DMS153 treated with DMSO at 0.1 percent for 48 hours (cell line): Measurements from ENCODE around the gene CALML4.
"Not testable (repeated sequence)": the region's sequence is repeated elsewhere in the genome, so short reads cannot be mapped to it uniquely, and the experiment has no call there.

Experiments used
- DNase-seq: peaks from one replicate; lab custom pipeline; 2025; ENCODE audit not compliant: unreplicated experiment; lab: John Stamatoyannopoulos, UW

Gene CALML4

DNA sequence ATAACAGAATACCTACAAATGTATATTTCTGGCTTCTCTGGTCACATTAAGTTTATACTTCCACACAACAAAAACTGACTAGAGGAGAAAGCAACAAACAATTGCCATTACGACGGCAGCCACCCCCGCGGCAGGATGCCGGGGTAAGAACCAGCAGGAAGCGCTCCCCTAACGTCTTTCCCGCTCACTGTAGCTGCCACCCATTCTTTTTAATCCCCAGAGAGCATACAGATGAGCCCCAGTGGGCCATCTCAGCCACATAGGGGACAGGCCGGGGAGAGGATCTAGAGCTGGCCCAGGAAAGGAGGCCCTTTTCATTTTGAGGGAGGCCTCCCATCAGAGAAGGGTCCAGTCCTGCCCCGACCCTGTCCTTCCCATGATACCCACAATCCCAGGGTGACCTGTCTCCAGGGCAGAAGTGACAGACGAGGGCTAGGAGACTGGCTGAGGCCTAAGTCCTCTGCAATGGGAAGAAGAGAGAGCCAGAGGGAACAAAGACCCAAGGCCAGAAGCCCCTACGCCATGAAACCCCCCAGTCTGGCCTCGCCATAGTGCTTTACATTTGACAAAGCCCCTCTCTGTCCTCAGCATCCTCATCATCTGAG is 3.6 kb upstream of the CALML4 start:
- no peak for DNase-seq

DNA sequence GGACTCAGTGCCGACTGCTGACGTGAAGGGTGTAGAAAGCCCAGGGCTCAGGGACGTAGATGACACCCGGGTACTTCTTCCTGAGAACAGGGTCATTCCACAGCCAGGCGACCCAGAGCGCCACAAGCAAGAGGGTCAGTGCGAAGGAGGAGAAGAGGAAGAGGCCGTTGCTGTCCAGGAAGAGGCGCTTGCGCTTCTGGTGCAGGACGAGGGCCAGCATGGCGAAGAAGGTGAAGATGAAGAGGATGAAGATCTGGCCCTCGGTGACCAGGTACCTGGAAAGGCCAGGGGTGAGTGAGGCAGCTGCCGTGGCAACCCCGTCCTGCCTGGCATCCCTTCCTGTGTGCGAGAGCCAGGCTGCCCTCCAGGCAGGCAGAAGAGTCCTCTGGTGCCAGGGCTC is 3.0 kb upstream of the CALML4 start:
- DNase-seq, result no peak

DNA sequence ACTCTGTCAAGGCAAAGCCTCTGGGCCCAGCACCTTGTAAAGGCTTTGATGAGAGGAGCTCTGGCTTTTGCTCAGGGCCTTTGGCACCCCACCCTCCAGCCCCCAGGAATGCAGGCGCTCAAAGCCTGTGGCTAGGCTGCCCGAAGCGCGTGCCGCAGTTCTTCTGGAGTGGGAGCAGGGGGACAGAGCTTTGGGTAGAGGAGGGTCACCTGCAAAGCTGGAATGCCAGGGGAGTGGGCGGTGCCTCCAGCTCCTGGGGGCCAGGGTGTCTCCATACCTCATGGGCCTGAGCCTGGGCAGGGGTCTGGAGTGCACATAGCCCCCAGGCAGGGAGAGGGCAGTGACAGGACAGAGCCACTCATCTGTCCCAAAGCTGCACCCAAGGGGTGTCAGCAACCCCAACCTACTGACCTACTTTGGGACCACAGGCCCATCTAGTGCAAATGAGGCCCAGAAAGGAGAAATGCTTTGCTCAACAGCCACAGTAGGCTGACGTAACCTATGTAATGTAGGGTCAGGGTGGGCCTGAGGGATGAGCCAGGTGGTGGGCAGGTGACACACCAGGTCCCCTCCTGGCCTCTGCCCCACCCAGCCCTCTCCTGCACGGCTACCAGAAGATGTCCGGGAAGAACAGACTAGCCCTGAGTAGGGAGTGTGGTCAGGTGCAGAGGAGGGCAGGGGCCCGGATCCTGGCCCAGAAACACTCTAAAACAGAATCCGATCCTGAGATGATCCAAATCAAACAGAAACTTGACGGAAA is 2.2 kb upstream of the CALML4 start:
- no peak for DNase-seq

DNA sequence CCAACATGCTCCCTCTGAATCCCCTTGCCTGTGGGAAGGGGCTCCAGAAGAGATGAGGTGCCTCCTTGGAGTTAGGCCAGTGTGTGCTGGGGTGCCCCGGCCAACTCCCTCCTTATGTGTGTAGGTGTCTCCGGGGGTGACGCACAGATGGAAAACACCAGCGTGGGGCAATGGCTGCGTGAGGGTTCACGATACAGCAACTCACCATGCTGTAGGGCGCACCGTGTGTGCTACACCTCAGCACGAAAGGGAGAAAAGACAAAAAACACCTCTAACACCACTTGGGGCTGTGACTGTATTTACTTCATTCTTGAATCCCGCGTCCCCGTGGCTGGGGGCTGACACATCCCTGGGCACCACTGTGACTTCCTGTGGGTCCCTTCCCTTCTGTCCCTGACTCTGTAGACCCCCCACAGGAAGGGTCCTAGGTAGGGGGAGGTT is 1.6 kb upstream of the CALML4 start:
- no peak for DNase-seq

DNA sequence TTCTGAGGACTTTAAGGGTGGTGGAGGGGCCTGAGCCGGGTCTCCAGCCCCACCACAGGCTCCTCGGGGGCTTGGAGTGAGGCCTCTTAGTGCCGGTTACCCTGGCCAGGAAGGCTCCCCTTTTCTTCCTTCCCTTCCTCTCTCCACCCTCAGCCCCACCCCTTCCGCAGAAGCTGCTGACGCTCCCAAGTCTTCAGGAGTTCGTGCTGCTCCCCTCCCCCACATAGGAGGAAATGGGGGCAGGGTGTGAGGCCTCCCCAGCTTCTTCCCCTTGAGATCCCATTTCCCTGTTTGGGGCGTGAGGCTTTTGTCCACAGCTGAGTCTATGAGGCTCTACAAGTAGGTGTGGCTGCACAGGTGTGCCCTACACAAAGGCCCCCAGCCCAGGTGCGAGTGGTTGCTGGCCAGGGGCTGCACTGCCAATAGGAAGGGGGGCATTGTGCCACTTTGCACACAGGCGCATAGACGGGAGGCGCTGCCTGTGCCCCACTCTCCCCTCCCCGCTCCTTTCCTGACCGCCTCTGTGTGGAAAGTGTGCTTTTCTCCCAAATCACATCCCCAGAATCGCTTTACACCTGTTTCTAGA is 915 bp upstream of the CALML4 start:
- no peak for DNase-seq

DNA sequence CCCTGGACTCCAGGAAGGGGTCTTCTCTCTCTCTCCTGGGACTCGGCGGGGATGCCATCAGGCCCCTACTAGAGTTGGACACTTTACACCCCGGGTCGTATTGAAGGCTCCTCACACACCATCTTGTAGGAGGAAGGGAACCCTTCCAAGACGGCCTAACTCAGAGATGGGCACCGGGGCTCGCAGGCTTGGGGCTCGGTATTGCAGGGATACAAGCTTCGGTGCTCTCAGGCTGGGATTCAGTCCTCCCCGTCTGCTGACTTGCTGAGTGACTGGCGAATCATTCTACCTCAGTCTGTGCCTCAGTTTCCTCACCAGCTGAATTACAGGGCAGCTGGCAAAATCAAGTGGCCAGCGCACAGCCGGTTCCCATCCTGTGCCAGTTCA is 419 bp upstream of the CALML4 start:
- DNase-seq, result no peak

DNA sequence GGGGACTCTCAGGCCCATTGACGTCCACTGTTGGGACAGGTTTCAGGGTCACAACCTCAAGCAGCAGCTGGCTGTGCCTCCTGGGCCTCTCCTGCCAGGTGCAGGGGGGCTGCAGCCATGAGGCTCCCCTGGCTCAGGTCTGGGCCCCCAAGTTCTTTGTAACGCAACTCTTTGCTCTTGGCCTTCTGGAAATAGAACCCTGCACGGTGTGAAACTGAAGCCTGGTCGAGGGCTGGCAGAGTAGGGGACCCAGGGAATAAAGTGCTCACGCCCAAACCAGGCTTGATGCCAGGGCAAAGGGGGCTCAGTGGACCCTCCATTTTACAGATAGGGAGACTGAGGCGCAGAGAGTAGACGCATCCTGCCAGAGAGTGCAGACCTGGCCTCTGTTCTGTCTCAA is 771 bp downstream of the CALML4 start:
- DNase-seq, result no peak

DNA sequence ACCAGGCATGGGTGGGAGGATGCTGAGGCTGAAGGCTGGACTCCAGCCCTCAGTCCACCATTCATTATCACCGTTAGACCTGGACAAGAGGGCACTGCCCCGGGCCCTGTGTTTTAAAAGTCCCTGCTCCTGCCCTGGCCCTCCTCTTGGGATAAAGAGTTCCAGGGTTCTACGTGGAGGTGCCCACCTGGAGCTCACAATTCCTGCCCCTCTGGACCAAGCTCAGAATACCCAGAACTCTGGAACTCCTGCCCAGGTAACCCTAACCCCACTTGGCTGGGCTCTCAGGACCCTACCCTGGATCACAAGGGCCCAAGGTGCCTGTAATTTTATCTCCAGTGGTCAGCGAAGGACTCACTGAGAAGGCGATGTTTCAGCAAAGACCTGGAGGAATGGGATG is 1.2 kb downstream of the CALML4 start:
- no peak for DNase-seq

DNA sequence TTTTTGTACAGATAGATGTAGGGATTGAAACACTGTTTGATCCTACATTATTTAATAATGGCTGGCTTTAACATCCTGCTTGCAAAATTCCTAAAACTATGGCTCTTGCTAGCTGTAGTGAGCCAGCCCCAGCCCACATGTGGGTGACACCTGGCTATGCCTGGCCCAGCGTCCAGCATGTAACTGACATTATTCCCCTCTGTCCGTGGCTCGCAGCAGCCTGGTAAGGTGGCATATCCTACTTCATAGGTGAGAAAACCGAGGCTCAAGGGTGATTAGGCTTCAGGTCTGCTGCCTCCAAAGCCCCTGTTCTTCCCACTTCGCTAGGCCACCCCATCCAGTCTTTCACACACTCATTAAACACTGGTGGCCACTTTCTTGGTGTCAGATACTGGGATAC is 1.6 kb downstream of the CALML4 start:
- no peak for DNase-seq

DNA sequence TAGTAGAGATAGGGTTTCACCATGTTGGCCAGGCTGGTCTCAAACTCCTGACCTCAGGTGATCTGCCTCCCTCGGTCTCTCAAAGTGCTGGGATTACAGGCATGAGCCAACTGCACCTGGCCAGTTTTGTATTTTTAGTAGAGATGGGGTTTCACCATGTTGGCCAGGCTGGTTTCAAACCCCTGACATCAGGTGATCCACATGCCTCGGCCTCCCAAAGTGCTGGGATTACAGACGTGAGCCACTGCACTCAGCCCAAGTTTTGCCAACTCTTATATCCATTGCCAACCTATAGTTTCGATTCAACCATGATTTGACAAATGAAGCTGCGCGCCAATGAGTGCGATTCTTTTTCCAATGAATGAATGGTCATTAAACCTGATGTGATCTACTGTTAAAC is 2.1 kb downstream of the CALML4 start:
- not testable (repeated sequence) for DNase-seq

DNA sequence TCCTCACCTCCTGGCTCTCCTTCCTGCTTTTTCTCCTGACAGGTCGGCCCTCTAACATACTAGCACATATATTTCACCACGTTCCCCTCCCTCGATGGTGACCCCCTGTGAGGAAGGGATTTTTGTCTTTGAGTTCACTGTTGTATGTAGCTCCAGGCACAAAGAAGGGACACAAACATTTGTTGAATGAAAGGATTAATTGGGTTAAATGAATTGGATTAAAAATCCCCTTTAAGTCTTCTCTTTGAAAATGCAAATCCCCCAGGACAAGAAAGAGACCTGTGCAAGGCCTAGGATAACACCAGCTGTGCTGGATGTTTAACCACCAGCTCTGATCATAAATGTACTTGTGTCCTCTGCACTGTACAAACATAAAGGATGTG is 3.3 kb downstream of the CALML4 start:
- no peak for DNase-seq

DNA sequence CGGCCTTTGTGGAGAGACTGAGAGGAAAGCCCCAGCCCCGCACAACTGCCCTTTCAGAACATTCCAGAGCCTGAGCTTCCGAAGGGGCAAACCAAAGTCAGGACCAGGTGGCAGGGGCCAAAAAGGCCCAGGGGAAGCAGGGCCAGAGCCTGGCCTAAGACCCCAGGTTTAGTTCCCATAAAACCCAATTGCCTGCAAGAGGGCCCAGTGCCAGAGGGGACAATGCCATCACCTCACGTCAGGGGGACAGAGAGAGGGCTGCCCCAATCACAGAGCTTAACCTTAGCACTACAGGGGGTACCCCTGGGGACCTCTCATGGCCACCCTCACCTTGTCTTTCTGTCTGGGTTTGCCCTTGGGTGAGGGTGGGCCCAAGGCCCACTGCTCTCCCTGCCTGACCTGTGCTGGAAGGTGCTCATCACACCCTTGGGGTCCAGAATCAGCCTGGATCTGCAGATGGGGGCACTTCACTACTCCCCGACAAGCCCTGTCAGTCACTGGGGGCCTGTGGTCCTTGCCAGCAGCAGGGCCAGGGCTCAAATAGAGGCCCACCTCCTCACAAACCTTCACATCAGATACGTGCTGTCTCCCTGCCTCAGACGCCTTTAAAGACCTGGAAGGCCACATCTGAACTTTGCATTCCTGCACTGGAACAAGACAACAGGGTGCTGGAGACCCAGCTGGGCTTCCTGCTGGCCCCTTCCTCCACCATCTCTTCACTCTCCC is 3.8 kb downstream of the CALML4 start:
- DNase-seq, result no peak

DNA sequence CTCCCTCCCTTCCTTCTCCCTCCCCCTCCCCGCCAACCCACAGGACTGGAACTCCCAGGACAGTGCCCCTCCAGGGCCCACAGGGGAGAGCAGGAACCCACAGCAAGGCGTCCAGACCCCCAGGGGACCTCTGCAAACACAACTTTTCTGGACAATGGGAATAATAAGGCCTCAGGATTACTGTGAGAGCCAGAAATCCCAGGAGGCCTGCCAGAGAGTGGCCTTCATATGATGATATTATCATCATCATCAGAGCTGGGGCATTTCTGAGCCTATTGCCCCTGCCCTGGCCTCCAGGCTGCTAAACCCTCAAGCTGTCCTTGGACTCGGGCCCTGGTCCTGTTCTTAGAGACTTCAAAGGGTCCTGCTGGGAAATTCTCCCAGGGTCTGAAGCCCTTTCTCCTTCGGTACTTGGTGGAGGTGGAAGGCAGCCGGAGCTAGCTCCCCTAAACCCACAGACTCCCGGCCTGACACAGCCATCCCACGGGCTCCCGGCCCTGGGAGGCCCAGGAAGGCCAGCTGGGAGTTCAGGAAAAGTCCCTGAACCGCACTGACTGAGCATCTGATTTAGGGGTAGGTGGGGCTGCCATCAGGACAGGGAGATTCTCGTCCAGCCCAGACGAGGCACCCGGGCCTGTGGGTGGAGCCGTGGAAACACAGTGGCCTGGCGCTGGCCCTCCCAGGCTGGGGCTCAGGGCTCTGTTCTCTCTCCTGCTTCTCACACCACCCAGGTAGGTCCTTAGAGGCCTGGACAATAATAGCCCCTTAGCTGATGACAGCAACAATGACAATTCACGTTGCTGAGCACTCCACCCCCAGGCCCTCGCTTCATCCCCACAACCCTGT is 4.9 kb downstream of the CALML4 start:
- no peak for DNase-seq

DNA sequence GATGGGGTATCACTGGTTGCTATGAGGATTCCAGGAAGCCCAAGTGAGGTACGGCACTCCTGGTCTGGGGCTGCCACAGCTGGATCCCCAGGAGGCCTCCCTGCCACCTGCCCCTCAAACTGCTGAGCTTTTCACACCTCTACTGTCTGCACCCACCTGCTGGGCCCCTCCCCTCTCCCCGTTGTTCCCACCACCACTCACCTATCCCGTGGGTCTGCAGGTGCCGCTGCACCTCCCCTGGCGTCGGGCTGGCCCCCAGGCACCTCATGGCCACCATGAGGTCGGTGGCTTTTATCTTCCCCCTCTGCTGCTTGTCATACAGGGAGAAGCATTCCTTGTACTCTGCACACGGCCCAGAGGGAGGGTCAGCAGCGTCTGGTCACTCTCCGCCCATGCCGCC is 5.8 kb downstream of the CALML4 start:
- DNase-seq, result no peak

DNA sequence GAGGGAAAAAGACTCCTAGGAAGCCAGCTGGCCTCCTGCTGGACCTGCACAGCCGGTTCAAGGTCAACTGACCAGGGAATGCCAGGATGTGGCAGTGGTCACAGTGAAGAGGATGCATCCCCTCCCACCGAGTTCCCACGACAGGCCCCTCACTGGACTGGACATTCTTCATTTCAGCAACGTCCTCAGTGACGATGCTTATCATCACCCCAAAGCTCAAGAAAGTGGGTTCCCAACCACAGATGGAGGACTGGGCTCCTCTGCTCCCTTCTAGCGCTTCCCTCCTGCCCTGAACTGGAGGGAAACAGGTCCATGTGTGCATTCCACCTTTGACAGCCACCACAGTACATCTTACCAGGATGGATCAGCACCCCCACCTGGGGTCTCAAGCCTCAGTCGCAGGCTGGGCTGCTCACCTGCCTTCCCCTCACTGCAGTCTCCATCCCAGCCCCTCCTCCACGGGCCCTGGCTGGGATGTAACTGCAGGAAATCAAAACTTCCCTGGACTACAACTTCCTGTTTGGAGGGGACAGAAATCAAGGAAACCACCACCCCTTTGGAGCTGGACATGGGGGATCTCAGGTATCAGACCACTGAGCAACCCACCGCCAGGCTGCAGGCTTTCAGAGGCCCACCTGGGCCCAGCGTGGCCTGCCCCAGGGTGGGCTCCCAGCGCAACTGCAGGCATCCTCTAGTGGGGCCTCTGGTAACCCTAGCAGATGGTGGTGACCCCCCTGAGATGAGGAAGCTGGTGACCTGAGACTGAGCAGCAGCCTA is 7.3 kb downstream of the CALML4 start:
- no peak for DNase-seq

DNA sequence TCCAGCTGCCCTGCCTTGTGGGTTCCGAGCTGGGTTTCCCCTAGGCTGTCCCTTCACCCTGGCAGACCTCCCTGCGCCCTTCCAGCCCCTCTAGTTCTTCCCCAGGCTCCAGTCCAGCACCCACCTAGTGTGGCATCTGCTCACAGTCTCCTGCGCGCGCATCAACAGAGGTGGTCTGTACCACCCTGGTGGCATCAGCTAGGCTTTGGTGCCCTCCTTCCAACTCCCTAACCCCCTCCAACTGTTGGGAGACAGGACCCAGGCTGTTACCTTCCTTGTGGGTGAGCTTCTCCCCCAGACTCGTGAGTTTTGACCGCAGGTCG is 8.0 kb downstream of the CALML4 start:
- no peak for DNase-seq

DNA sequence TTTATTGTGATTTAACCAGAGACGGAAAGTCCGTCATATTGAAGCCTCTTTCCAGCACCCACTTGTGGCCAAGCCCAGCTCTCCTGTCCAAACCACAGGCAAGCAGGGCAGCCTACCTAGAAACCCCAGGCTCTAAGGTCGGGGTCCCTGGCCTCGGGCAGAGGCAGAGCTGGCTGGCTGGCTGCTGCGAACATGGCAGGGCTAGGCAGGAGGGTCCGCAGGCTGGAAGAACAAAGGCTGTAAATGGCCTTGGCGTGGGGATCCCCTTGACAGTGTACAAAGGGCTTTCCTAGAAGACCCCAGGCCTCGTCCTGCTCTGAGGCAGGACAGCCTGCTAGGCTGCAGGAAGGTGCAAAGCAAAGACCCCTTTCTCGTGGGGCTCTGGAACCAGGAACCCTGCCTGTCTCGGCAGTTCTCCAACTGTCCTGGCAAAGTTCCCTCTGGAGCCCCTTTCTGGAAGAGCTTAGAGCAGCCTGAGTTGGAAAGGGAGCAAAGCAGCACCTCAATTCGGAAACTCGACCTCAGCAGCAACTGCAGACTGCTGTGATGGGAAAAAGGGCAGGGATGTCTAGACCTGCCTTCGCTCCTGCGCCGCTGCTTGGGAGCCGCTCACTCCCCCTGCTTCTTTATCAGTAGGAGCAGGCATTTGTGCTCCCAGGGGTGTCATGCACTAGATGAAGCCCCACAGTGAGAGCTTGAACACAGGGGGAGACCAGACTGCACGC is 8.5 kb downstream of the CALML4 start:
- no peak for DNase-seq

DNA sequence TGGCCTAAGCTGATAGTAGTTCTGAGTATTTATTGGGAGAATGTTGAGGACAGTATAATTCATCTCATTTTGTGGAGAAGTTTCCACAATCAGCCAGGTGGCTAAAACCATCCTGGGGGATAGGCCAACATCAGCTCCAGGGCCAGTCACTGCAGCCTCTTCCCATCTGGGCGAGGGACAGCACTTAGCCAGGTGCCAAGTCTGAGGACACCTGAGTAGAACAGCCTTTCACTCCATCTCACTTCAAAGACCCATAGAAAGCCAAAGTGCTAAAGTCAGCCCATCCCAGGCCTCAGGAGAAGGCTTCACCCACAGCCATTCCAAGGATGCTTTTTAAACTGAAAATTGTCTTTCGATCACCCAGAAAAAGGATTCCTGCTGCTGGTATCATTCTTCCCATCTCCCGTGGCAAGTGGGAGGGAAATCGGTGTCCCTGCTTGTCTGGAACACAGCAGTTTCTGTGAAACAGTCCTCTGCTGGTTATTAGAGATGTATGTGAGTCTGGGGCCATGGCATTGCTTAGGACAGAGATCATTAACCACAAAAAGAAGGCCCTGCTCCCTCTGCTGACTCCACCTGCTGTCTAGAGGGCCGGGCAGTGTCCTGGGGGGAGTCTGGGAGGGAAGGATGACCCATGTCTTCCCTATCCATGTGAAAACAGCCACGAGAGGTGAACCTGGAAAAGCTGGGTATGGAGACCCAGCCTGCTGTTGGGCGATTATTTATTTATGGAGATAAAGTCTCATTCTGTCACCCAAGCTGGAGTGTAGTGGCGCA is 9.6 kb downstream of the CALML4 start:
- DNase-seq, result no peak
